ENCODE results near the gene BNC2. TPM values are rescaled to one million over a fixed set of nuclear protein-coding genes. Genes with fewer than 3 reads are reported as not detected.

Gene BNC2
- total and polyA plus RNA-seq, 2 donors (not counting 1 experiment from before 2014, with no cell fraction given) = 34.7 to 39.1 TPM

- no peaks in the 10 kb centered on the region for H3K9me3 ChIP-seq (ENCODE audit: control insufficient read depth, insufficient read depth, low read depth, low read length)
- no peaks in the 10 kb centered on the region for H3K27me3 ChIP-seq (ENCODE audit: control insufficient read depth, insufficient read depth, low read length)
- no peak overlapping the region for H3K9ac ChIP-seq (ENCODE audit: insufficient read depth, low read length)
- H3K4me3 ChIP-seq (replicated peaks in 1 of 4; ENCODE audit: control extremely low read depth in 1 of 4, insufficient read depth in 1 of 4, low read depth in 3 of 4, low read length in 4 of 4) = no peak overlapping the region
- H3K4me2 ChIP-seq (ENCODE audit: extremely low read depth, insufficient read depth, low read length) = no peak overlapping the region
- H3K36me3 ChIP-seq (ENCODE audit: control insufficient read depth, insufficient read depth, low read length) = no peaks in the 10 kb centered on the region
- H3K27ac ChIP-seq (ENCODE audit: insufficient read depth, low read length) = no peak overlapping the region
- no peaks in the 10 kb centered on the region for H4K20me1 ChIP-seq (ENCODE audit: control insufficient read depth, extremely low read depth, insufficient read depth, low read length)
- peaks cover 2% of the 10 kb centered on the region for H3K79me2 ChIP-seq (ENCODE audit: control insufficient read depth, insufficient read depth, low read length)
- H2AFZ ChIP-seq (ENCODE audit: low read length) = no peak overlapping the region
- no peak for TF ChIP-seq CTCF (conservative IDR thresholded peaks at IDR 0.05 in 1 of 2, IDR thresholded peaks at IDR 0.05 in 1 of 2; ENCODE audit: low read depth in 1 of 2, low read length in 2 of 2)
- no peak for TF ChIP-seq EZH2 (IDR thresholded peaks at IDR 0.05; ENCODE audit: low read length, missing control alignments)
- DNase-seq (ENCODE audit: low read depth in 2 of 2) = no peak
- H3K4me1 ChIP-seq (ENCODE audit: control insufficient read depth, extremely low read depth, insufficient read depth, low read length) = peaks cover 13% of the 10 kb centered on the region
Measured at GRCh38 chr9:16524823-16525222, 345.6 kb downstream of the BNC2 start.

GRCh38 chr9:16524078-16524477 lies 346.4 kb downstream of the BNC2 start:
- H2AFZ ChIP-seq (ENCODE audit: low read length) = no peak overlapping the region
- H3K79me2 ChIP-seq (ENCODE audit: control insufficient read depth, insufficient read depth, low read length) = peaks cover 2% of the 10 kb centered on the region
- no peak overlapping the region for H3K4me3 ChIP-seq (replicated peaks in 1 of 4; ENCODE audit: control extremely low read depth in 1 of 4, insufficient read depth in 1 of 4, low read depth in 3 of 4, low read length in 4 of 4)
- H3K4me2 ChIP-seq (ENCODE audit: extremely low read depth, insufficient read depth, low read length) = no peak overlapping the region
- no peaks in the 10 kb centered on the region for H3K27me3 ChIP-seq (ENCODE audit: control insufficient read depth, insufficient read depth, low read length)
- no peak for DNase-seq (ENCODE audit: low read depth in 2 of 2)
- no peaks in the 10 kb centered on the region for H3K9me3 ChIP-seq (ENCODE audit: control insufficient read depth, insufficient read depth, low read depth, low read length)
- no peaks in the 10 kb centered on the region for H3K36me3 ChIP-seq (ENCODE audit: control insufficient read depth, insufficient read depth, low read length)
- TF ChIP-seq CTCF (conservative IDR thresholded peaks at IDR 0.05 in 1 of 2, IDR thresholded peaks at IDR 0.05 in 1 of 2; ENCODE audit: low read depth in 1 of 2, low read length in 2 of 2) (no peak), EZH2 (IDR thresholded peaks at IDR 0.05; ENCODE audit: low read length, missing control alignments) (no peak)
- H3K9ac ChIP-seq (ENCODE audit: insufficient read depth, low read length) = no peak overlapping the region
- peaks cover 13% of the 10 kb centered on the region for H3K4me1 ChIP-seq (ENCODE audit: control insufficient read depth, extremely low read depth, insufficient read depth, low read length)
- no peak overlapping the region for H3K27ac ChIP-seq (ENCODE audit: insufficient read depth, low read length)
- no peaks in the 10 kb centered on the region for H4K20me1 ChIP-seq (ENCODE audit: control insufficient read depth, extremely low read depth, insufficient read depth, low read length)

GRCh38 chr9:16521868-16522411 lies 348.5 kb downstream of the BNC2 start:
- peak overlapping the region; percentile 77 for H3K4me2 ChIP-seq (ENCODE audit: extremely low read depth, insufficient read depth, low read length)
- H4K20me1 ChIP-seq (ENCODE audit: control insufficient read depth, extremely low read depth, insufficient read depth, low read length) = no peaks in the 10 kb centered on the region
- H3K27ac ChIP-seq (ENCODE audit: insufficient read depth, low read length) = peak overlapping the region; percentile 57
- H3K4me1 ChIP-seq (ENCODE audit: control insufficient read depth, extremely low read depth, insufficient read depth, low read length) = peaks cover 14% of the 10 kb centered on the region
- no peak overlapping the region for H3K4me3 ChIP-seq (replicated peaks in 1 of 4; ENCODE audit: control extremely low read depth in 1 of 4, insufficient read depth in 1 of 4, low read depth in 3 of 4, low read length in 4 of 4)
- TF ChIP-seq EZH2 (IDR thresholded peaks at IDR 0.05; ENCODE audit: low read length, missing control alignments) (no peak), CTCF (conservative IDR thresholded peaks at IDR 0.05 in 1 of 2, IDR thresholded peaks at IDR 0.05 in 1 of 2; ENCODE audit: low read depth in 1 of 2, low read length in 2 of 2) (no peak)
- H3K27me3 ChIP-seq (ENCODE audit: control insufficient read depth, insufficient read depth, low read length) = no peaks in the 10 kb centered on the region
- H3K79me2 ChIP-seq (ENCODE audit: control insufficient read depth, insufficient read depth, low read length) = peaks cover 2% of the 10 kb centered on the region
- H2AFZ ChIP-seq (ENCODE audit: low read length) = no peak overlapping the region
- peak; percentile 92 to 99 for DNase-seq (ENCODE audit: low read depth in 2 of 2)
- no peaks in the 10 kb centered on the region for H3K36me3 ChIP-seq (ENCODE audit: control insufficient read depth, insufficient read depth, low read length)
- no peaks in the 10 kb centered on the region for H3K9me3 ChIP-seq (ENCODE audit: control insufficient read depth, insufficient read depth, low read depth, low read length)
- H3K9ac ChIP-seq (ENCODE audit: insufficient read depth, low read length) = no peak overlapping the region

Data from fibroblast of lung (primary cell).